A549 (cell line): ENCODE measurements around the gene DPRX. TPM values are rescaled to one million over a fixed set of nuclear protein-coding genes. Genes with fewer than 3 reads are reported as not detected.
A peak's percentile ranks its signal among the peaks of the same experiment; 100 is the strongest.

Experiments used
- ATAC-seq, 2 experiments: fragments of 200-7000 bp in 1 of 2; fragments of >200 bp in 1 of 2; cut with Nextera tagmentation in 1 of 2; cut with Tn5 transposase in 1 of 2; 3 replicates each; pipeline versions ENCODE4 v1.8.0 to v1.9.1; 2018 to 2020; ENCODE audit warnings: mild to moderate bottlenecking in 1 of 2, moderate library complexity in 1 of 2
- CTCF ChIA-PET: fragments of 300-600 bp; sonication (Branson Sonifier 250); formaldehyde crosslinking; extraction: SDS; loops from one replicate; lab custom pipeline; 2021; ENCODE audit warnings: antibody characterized with exemption, inconsistent platforms; lab: Yijun Ruan, JAX
- POLR2A ChIA-PET: fragments of 350-600 bp; formaldehyde crosslinking; extraction: SDS; loops from one replicate; lab custom pipeline; 2021; ENCODE audit warnings: antibody characterized with exemption, inconsistent platforms; lab: Yijun Ruan, JAX
- DNase-seq, 2 experiments: peaks; one replicate each; pipeline versions ENCODE4 v3.0.0 to v3.0.0-alpha.2; 2011 to 2016; ENCODE audit warnings: low read depth in 1 of 2, low spot score in 1 of 2
- FAIRE-seq: peaks from 2 replicates; lab custom pipeline; 2011; peaks lifted over from hg19 to GRCh38; lab: Jason Lieb, UNC
- H3K27ac ChIP-seq, 2 experiments: fragments of >200 bp; sonication (Bioruptor Twin); formaldehyde crosslinking; 3 replicates each; pipeline ENCODE4 v1.5.1; 2016 to 2017
- H3K4me1 ChIP-seq: fragments of >200 bp; sonication (Bioruptor Twin); formaldehyde crosslinking; 3 replicates; pipeline ENCODE4 v1.6.1; 2016
- H3K4me2 ChIP-seq: fragments of >200 bp; sonication (Bioruptor Twin); formaldehyde crosslinking; 3 replicates; pipeline ENCODE4 v1.6.1; 2016
- H3K4me3 ChIP-seq: fragments of >200 bp; sonication (Bioruptor Twin); formaldehyde crosslinking; 3 replicates; pipeline ENCODE4 v1.5.1; 2016
- H3K9me3 ChIP-seq: fragments of >200 bp; sonication (Bioruptor Twin); formaldehyde crosslinking; 3 replicates; pipeline ENCODE4 v1.6.1; 2016
- CBX2 ChIP-seq: fragments of 200-600 bp; sonication (generic); IDR thresholded peaks from 2 replicates; pipeline ENCODE4 v1.6.1; 2016; ENCODE audit warnings: low read depth, mild to moderate bottlenecking, borderline replicate concordance
- EHMT2 ChIP-seq: fragments of 200-600 bp; sonication (generic); IDR thresholded peaks from 2 replicates; pipeline ENCODE4 v1.6.1; 2016; ENCODE audit warnings: antibody characterized with exemption, low read depth, mild to moderate bottlenecking, moderate library complexity
- ESRRA ChIP-seq: fragments of 150-350 bp; IDR thresholded peaks from 2 replicates; pipeline ENCODE4 v1.6.1; 2014; ENCODE audit warnings: mild to moderate bottlenecking, low read length, borderline replicate concordance
- HEYL ChIP-seq: fragments of 250-450 bp; sonication (Bioruptor Pico); IDR thresholded peaks from 2 replicates; pipeline ENCODE4 v1.8.0; 2021; ENCODE audit warnings: mild to moderate bottlenecking, moderate library complexity
- HOXB5 ChIP-seq: fragments of 250-450 bp; sonication (Bioruptor Pico); IDR thresholded peaks from 2 replicates; pipeline ENCODE4 v1.5.0; 2020; ENCODE audit warnings: mild to moderate bottlenecking, moderate library complexity
- JUN ChIP-seq, 2 experiments: fragments of >200 bp; sonication (Bioruptor Twin); formaldehyde crosslinking; IDR thresholded peaks; 2 replicates in 1 of 2; 3 replicates in 1 of 2; pipeline ENCODE4 v1.6.1; 2016 to 2017
- JUNB ChIP-seq: fragments of >200 bp; sonication (Bioruptor Twin); formaldehyde crosslinking; IDR thresholded peaks from 2 replicates; pipeline ENCODE4 v1.6.1; 2016
- KDM1A ChIP-seq: fragments of 200-600 bp; sonication (generic); IDR thresholded peaks from 2 replicates; pipeline ENCODE4 v1.6.1; 2016; ENCODE audit warnings: low read depth, mild to moderate bottlenecking
- PHF8 ChIP-seq: fragments of 200-600 bp; sonication (generic); IDR thresholded peaks from 2 replicates; pipeline ENCODE4 v1.6.1; 2016; ENCODE audit warnings: low read depth, mild to moderate bottlenecking, antibody characterized with exemption, moderate library complexity, borderline replicate concordance
- POLR2A ChIP-seq: IDR thresholded peaks from 2 replicates; pipeline ENCODE4 v1.6.1; 2012; ENCODE audit warnings: mild to moderate bottlenecking, low read length
- POLR2AphosphoS2 ChIP-seq: conservative IDR thresholded peaks from 2 replicates; pipeline ENCODE4 v1.6.1; 2012; ENCODE audit warnings: low read length, improper control_type of control experiment, inconsistent platforms
- RCOR1 ChIP-seq: fragments of 150-350 bp; IDR thresholded peaks from 2 replicates; pipeline ENCODE4 v1.6.1; 2014; ENCODE audit warnings: antibody characterized with exemption, low read length, low read depth
- RFX5 ChIP-seq: fragments of 450-650 bp; IDR thresholded peaks from 2 replicates; pipeline ENCODE4 v1.7.1; 2014; ENCODE audit warnings: antibody characterized with exemption, mild to moderate bottlenecking, moderate library complexity
- ZFP36 ChIP-seq: fragments of 450-650 bp; IDR thresholded peaks from 2 replicates; pipeline ENCODE4 v1.6.1; 2014; ENCODE audit warnings: borderline replicate concordance; ENCODE audit not compliant: partially characterized antibody
- whole genome bisulfite sequencing: methylation state at CpG from one replicate; pipeline ENCODE4 v1.1.6; 2017; ENCODE audit errors: missing lambda C conversion rate; 5-methylcytosine and 5-hydroxymethylcytosine counted together
- polyA plus RNA-seq, 4 experiments: library from polyadenylated mRNA; depleted of rRNA in 3 of 4; stranded (reverse); fragments of >200 nt; fragmentation: RNase III in 1 of 4; extraction: RNeasy Plus Mini Kit Qiagen cat#74134 plus additional on column Dnase treatment in 1 of 4; gene quantifications; 2 replicates in 3 of 4; 3 replicates in 1 of 4; pipeline ENCODE4 v1.2.3, GENCODE V29; 2011 to 2017
- TF ChIP-seq, protein P1 (sequence below): fragments of 250-450 bp; sonication (Bioruptor Pico); IDR thresholded peaks from 2 replicates; pipeline ENCODE4 v1.5.0; 2021; ENCODE audit warnings: mild to moderate bottlenecking, moderate library complexity, borderline replicate concordance
- TF ChIP-seq, protein P2 (sequence below): IDR thresholded peaks from 2 replicates; pipeline ENCODE4 v1.6.1; 2012
- TF ChIP-seq, protein P3 (sequence below): fragments of 200-600 bp; sonication (generic); IDR thresholded peaks from 2 replicates; pipeline ENCODE4 v1.6.1; 2016; ENCODE audit warnings: antibody characterized with exemption, mild to moderate bottlenecking, moderate library complexity
- TF ChIP-seq, protein P4 (sequence below): fragments of >200 bp; sonication (Bioruptor Twin); formaldehyde crosslinking; IDR thresholded peaks from 3 replicates; pipeline ENCODE4 v1.5.1; 2016
- TF ChIP-seq, protein P5 (sequence below): fragments of 450-650 bp; IDR thresholded peaks from 2 replicates; pipeline ENCODE4 v1.6.1; 2014; ENCODE audit warnings: antibody characterized with exemption

DPRX gene
- polyA plus RNA-seq, 2 of the 4 experiments (the other 2 are of a cell fraction) = not detected

DNA sequence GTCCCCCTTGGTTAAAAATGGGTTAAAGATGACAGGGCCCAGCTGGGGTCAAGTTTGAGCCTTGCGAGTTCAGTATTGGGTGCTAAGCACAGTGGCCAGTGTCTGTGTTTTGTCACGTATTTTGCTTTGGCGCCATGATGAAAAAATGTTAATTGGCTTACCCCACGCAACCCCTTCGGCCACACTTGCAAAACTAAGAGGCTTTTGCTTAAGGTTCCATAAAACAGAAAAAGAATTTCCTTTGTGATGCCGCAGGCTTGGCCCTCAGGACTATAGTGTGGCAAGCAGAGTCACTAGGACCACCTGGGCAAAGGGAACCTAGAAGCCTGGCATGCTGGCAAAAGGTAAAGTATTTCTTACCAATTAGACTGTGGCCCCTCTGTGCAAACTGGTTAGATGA, 20.7 kb downstream of the DPRX start:
- POLR2A ChIA-PET = no interaction called here
- WGBS = 39% methylated on average over 6 of the region's 6 CpGs
- DNase-seq (no peak), ATAC-seq (no peak), FAIRE-seq (no peak)
- H3K4me1 ChIP-seq = no peaks in the 10 kb centered on the region
- no peak overlapping the region for H3K27ac ChIP-seq
- CTCF ChIA-PET = interaction anchor here (0.6 to 1.0 kb wide), 2 partner anchors 171 to 266 kb away, joined by 3 to 5 read pairs; no protein-coding TSS in a partner anchor
- peaks cover 67% of the 10 kb centered on the region for H3K9me3 ChIP-seq
- H3K4me2 ChIP-seq = no peak overlapping the region
- H3K4me3 ChIP-seq = no peak overlapping the region
- TF ChIP-seq, protein P1, sequence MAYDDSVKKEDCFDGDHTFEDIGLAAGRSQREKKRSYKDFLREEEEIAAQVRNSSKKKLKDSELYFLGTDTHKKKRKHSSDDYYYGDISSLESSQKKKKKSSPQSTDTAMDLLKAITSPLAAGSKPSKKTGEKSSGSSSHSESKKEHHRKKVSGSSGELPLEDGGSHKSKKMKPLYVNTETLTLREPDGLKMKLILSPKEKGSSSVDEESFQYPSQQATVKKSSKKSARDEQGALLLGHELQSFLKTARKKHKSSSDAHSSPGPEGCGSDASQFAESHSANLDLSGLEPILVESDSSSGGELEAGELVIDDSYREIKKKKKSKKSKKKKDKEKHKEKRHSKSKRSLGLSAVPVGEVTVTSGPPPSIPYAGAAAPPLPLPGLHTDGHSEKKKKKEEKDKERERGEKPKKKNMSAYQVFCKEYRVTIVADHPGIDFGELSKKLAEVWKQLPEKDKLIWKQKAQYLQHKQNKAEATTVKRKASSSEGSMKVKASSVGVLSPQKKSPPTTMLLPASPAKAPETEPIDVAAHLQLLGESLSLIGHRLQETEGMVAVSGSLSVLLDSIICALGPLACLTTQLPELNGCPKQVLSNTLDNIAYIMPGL (CRISPR knock-in tag) = no peak
- no peak for TF ChIP-seq JUN (IDR thresholded peaks at IDR 0.05)
- no peak for TF ChIP-seq POLR2AphosphoS2
- TF ChIP-seq ESRRA = no peak
- no peak for TF ChIP-seq HEYL
- TF ChIP-seq, protein P2, sequence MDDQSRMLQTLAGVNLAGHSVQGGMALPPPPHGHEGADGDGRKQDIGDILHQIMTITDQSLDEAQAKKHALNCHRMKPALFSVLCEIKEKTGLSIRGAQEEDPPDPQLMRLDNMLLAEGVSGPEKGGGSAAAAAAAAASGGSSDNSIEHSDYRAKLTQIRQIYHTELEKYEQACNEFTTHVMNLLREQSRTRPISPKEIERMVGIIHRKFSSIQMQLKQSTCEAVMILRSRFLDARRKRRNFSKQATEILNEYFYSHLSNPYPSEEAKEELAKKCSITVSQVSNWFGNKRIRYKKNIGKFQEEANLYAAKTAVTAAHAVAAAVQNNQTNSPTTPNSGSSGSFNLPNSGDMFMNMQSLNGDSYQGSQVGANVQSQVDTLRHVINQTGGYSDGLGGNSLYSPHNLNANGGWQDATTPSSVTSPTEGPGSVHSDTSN = no peak
- TF ChIP-seq HOXB5 = no peak
- TF ChIP-seq CBX2 = no peak
- TF ChIP-seq, protein P3, sequence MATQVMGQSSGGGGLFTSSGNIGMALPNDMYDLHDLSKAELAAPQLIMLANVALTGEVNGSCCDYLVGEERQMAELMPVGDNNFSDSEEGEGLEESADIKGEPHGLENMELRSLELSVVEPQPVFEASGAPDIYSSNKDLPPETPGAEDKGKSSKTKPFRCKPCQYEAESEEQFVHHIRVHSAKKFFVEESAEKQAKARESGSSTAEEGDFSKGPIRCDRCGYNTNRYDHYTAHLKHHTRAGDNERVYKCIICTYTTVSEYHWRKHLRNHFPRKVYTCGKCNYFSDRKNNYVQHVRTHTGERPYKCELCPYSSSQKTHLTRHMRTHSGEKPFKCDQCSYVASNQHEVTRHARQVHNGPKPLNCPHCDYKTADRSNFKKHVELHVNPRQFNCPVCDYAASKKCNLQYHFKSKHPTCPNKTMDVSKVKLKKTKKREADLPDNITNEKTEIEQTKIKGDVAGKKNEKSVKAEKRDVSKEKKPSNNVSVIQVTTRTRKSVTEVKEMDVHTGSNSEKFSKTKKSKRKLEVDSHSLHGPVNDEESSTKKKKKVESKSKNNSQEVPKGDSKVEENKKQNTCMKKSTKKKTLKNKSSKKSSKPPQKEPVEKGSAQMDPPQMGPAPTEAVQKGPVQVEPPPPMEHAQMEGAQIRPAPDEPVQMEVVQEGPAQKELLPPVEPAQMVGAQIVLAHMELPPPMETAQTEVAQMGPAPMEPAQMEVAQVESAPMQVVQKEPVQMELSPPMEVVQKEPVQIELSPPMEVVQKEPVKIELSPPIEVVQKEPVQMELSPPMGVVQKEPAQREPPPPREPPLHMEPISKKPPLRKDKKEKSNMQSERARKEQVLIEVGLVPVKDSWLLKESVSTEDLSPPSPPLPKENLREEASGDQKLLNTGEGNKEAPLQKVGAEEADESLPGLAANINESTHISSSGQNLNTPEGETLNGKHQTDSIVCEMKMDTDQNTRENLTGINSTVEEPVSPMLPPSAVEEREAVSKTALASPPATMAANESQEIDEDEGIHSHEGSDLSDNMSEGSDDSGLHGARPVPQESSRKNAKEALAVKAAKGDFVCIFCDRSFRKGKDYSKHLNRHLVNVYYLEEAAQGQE = no peak
- TF ChIP-seq KDM1A = no peak
- no peak for TF ChIP-seq ZFP36
- TF ChIP-seq PHF8 = no peak
- TF ChIP-seq EHMT2 = no peak
- TF ChIP-seq RFX5 = no peak
- TF ChIP-seq RCOR1 = no peak
- no peak for TF ChIP-seq JUNB
- TF ChIP-seq, protein P4, sequence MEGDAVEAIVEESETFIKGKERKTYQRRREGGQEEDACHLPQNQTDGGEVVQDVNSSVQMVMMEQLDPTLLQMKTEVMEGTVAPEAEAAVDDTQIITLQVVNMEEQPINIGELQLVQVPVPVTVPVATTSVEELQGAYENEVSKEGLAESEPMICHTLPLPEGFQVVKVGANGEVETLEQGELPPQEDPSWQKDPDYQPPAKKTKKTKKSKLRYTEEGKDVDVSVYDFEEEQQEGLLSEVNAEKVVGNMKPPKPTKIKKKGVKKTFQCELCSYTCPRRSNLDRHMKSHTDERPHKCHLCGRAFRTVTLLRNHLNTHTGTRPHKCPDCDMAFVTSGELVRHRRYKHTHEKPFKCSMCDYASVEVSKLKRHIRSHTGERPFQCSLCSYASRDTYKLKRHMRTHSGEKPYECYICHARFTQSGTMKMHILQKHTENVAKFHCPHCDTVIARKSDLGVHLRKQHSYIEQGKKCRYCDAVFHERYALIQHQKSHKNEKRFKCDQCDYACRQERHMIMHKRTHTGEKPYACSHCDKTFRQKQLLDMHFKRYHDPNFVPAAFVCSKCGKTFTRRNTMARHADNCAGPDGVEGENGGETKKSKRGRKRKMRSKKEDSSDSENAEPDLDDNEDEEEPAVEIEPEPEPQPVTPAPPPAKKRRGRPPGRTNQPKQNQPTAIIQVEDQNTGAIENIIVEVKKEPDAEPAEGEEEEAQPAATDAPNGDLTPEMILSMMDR = no peak

DNA sequence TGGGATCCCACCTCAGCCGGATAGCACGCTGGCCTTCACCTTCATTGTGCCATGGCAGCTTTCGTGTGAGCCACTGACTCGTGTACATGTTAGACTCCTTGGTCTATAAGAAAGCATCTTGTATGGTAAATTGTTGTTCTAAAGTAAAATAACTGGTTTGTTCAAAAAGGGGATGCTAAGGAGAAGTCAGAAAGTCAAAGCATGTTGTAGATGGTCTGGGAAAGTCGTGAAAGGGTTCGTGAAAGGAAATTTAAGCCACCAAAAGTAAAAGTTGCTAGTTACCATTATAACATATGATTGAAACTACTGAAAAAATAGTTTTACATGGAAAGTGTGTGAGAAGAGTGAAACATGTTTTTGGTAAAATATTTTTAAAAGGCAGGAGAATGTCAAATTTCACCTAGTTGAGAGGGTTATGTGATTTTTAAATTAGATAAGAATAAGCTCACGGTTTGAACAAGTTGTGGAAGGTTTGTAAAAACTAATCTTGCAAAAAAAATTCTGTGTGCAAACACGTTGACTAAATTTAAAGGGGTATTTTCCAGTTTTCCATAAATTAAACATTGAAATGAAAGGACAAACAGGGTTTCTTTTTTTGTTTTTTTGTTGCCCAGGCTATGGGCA, 23.4 kb downstream of the DPRX start:
- FAIRE-seq (no peak), DNase-seq (no peak), ATAC-seq (no peak)
- TF ChIP-seq POLR2A = no peak
- TF ChIP-seq, protein P5, sequence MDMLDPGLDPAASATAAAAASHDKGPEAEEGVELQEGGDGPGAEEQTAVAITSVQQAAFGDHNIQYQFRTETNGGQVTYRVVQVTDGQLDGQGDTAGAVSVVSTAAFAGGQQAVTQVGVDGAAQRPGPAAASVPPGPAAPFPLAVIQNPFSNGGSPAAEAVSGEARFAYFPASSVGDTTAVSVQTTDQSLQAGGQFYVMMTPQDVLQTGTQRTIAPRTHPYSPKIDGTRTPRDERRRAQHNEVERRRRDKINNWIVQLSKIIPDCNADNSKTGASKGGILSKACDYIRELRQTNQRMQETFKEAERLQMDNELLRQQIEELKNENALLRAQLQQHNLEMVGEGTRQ = no peak
- peak; percentile 88 for TF ChIP-seq ZFP36
- Histone ChIP-seq H3K4me2 (no peak overlapping the region), H3K4me3 (no peak overlapping the region), H3K27ac (no peak overlapping the region), H3K9me3 (peaks cover 71% of the 10 kb centered on the region), H3K4me1 (no peaks in the 10 kb centered on the region)
- ChIA-PET POLR2A (no interaction called here), CTCF (no interaction called here)
- 6% methylated on average over 8 of the region's 8 CpGs for WGBS
